Ectodermal cell (in vitro differentiated cells): ENCODE measurements around the gene EMB.
"Not testable (repeated sequence)": the region's sequence is repeated elsewhere in the genome, so short reads cannot be mapped to it uniquely, and the experiment has no call there.

Experiments
- H3K27ac ChIP-seq: 2 replicates; pipeline ENCODE4 v1.7.0; 2013; ENCODE audit warnings: mild to moderate bottlenecking, low read depth, low read length; ENCODE audit not compliant: insufficient read depth, poor library complexity, severe bottlenecking
- H3K27me3 ChIP-seq: 2 replicates; pipeline ENCODE4 v1.7.0; 2013; ENCODE audit warnings: mild to moderate bottlenecking, low read length; ENCODE audit not compliant: insufficient read depth, control insufficient read depth, poor library complexity, severe bottlenecking
- H3K36me3 ChIP-seq: one replicate; pipeline ENCODE4 v1.7.0; 2013; ENCODE audit warnings: low read length; ENCODE audit not compliant: control insufficient read depth, insufficient read depth
- H3K4me1 ChIP-seq: one replicate; pipeline ENCODE4 v1.7.0; 2013; ENCODE audit warnings: low read length; ENCODE audit not compliant: control insufficient read depth, insufficient read depth
- H3K4me3 ChIP-seq: 2 replicates; pipeline ENCODE4 v1.7.0; 2013; ENCODE audit warnings: low read depth, low read length, control low read depth; ENCODE audit not compliant: insufficient read depth
- H3K9me3 ChIP-seq: 2 replicates; pipeline ENCODE4 v1.7.0; 2013; ENCODE audit warnings: mild to moderate bottlenecking, low read length, moderate library complexity; ENCODE audit not compliant: control insufficient read depth
- WGBS, 2 experiments: methylation state at CpG; one replicate each; pipeline ENCODE4 v1.1.7; 2013; ENCODE audit warnings: missing lambda C conversion rate in 2 of 2; 5-methylcytosine and 5-hydroxymethylcytosine counted together

EMB gene

GRCh38 chr5:50447941-50448340, 6.9 kb upstream of the EMB start:
- 95 to 96% methylated on average over 7 of the region's 7 CpGs for WGBS, 2 experiments
- Histone ChIP-seq H3K9me3 (no peaks in the 10 kb centered on the region), H3K27me3 (no peaks in the 10 kb centered on the region), H3K36me3 (no peaks in the 10 kb centered on the region), H3K4me3 (no peak overlapping the region), H3K4me1 (no peaks in the 10 kb centered on the region), H3K27ac (no peak overlapping the region)

GRCh38 chr5:50447228-50447627, 6.1 kb upstream of the EMB start:
- Histone ChIP-seq H3K4me3 (no peak overlapping the region), H3K36me3 (no peaks in the 10 kb centered on the region), H3K4me1 (no peaks in the 10 kb centered on the region), H3K27me3 (no peaks in the 10 kb centered on the region), H3K9me3 (no peaks in the 10 kb centered on the region), H3K27ac (no peak overlapping the region)

- H3K4me1 ChIP-seq, result no peaks in the 10 kb centered on the region
- WGBS, 2 experiments, result 85 to 95% methylated on average over 5 to 6 of the region's 6 CpGs
- no peak overlapping the region for H3K27ac ChIP-seq
- no peak overlapping the region for H3K4me3 ChIP-seq
- H3K9me3 ChIP-seq, result no peaks in the 10 kb centered on the region
- no peaks in the 10 kb centered on the region for H3K27me3 ChIP-seq
- H3K36me3 ChIP-seq, result no peaks in the 10 kb centered on the region
Measured at GRCh38 chr5:50445296-50445949, 4.3 kb upstream of the EMB start.

DNA sequence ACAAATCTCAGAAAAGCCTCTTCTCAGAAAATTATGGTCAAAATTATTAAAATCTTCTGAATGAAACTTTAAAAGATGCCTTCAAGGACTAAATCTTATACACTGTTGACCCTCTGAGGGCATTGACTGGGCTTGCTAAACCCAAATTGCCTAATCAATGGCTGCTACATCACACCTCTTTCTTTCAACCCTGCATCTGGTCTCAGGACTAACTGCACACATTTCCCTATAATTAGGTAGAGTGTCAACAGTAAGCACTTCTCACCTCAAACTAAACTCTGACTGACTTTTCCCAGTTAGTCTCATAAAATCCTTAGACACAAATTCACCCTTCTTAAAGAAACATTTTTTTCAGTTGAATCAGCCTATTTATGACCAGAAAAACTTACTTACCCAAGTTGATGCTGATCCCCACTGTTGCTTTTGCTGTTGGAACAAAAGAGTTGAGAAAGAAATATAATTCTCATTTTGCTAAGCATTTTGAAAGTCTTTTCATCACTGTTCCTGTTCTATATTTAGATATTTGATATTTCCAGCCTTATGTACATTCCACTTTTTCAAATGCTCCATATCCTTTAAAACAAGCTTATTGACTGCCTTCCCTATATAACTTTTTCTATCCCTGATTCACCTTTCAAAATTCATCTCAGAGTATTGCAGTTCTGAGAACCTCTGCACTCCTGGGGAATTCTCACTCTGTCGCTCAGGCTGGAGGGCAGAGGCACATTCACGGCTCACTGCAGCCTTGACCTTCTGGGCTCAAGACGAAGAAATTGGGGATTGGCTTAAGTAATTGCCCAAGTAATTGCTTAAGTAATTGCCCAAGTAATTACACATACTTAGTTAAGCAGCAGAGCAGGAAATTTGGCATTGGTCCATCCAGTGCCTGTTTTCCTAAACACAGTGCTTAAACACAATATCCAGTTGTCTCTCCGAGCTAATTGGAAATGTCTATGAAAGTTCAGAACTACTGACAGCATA, 1.8 kb upstream of the EMB start:
- not testable (repeated sequence) for H3K9me3 ChIP-seq, H3K4me1 ChIP-seq, H3K4me3 ChIP-seq, H3K27ac ChIP-seq, H3K36me3 ChIP-seq, H3K27me3 ChIP-seq
- 80 to 81% methylated on average over 3 of the region's 4 CpGs for WGBS, 2 experiments

DNA sequence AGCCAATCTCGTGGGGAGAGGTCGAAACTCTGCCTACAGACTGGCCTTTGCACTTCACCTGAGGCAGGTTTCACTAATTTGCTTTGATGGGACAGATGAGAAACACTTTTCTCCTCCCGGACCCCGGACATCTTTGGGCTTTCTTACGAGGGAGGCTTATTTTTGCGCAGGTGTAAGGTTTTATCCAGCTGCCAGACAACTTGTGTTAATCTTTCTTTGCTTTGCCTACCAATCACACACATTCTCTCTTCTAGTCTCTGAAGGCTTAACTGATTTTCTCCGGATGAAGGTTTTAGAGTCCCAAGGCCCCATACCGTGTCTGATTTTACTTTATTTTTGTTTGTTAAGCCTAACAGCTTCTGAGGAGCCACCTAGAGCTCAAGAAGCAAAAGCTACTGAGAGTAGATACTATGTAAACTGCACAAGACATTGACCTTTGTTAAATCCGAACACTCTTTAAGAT, 436 bp upstream of the EMB start:
- H3K27ac ChIP-seq, result no peak overlapping the region
- H3K9me3 ChIP-seq, result no peaks in the 10 kb centered on the region
- 17 to 20% methylated on average over 9 of the region's 9 CpGs for WGBS, 2 experiments

DNA sequence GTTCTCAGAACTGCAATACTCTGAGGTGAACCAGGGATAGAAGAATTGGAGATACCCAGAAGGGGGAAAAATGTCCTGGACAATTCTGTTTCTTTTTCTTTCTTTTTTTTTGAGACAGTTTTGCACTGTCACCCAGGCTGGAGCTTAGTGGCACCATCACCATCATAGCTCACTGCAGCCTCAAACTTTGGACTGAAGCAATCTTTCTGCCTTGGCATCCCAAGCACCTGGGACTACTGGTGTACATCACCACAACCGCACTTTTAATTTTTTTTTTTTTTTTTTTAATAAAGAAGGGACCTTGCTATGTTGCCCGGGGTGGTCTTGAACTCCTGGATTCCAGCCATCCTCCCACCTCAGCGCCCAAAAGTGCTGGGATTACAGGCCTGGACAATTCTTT, 1.9 kb downstream of the EMB start:
- H3K27me3 ChIP-seq, result no peaks in the 10 kb centered on the region
- H3K27ac ChIP-seq, result no peak overlapping the region
- H3K4me3 ChIP-seq, result no peak overlapping the region
- no peaks in the 10 kb centered on the region for H3K9me3 ChIP-seq
- no peaks in the 10 kb centered on the region for H3K36me3 ChIP-seq
- 71 to 76% methylated on average over 1 to 3 of the region's 3 CpGs for WGBS, 2 experiments
- no peaks in the 10 kb centered on the region for H3K4me1 ChIP-seq

More for the DNA sequence above, 436 bp upstream of the EMB start:
- H3K36me3 ChIP-seq, result no peaks in the 10 kb centered on the region
- no peaks in the 10 kb centered on the region for H3K27me3 ChIP-seq
- no peaks in the 10 kb centered on the region for H3K4me1 ChIP-seq
- peak overlapping the region; percentile 73 for H3K4me3 ChIP-seq

DNA sequence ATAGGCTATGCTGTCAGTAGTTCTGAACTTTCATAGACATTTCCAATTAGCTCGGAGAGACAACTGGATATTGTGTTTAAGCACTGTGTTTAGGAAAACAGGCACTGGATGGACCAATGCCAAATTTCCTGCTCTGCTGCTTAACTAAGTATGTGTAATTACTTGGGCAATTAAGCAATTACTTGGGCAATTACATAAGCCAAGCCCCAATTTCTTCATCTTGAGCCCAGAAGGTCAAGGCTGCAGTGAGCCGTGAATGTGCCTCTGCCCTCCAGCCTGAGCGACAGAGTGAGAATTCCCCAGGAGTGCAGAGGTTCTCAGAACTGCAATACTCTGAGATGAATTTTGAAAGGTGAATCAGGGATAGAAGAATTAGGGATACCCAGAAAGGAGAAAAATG, 3.0 kb downstream of the EMB start:
- not testable (repeated sequence) for H3K27ac ChIP-seq, H3K4me3 ChIP-seq, H3K4me1 ChIP-seq, H3K36me3 ChIP-seq, H3K9me3 ChIP-seq, H3K27me3 ChIP-seq
- 77 to 83% methylated on average over 2 of the region's 3 CpGs for WGBS, 2 experiments

DNA sequence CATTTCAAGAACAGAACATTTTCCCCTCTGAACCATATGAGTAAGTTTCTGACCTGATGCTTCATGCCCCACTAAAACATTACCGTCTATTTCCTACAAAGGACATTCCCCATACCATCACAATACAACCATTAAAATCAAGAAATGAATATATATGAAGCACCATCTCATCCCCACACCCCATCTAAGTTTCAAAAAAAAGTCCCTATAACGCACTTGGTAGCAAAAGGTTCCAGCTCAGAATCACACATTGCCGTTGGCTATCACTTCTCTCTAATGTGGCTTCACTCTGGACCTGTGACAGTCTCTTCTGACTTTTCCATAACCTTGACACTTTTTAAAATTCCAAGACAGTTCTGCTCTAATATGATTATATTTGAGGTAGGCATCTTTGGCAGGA, 5.9 kb downstream of the EMB start:
- H3K27ac ChIP-seq, result no peak overlapping the region
- H3K27me3 ChIP-seq, result no peaks in the 10 kb centered on the region
- H3K4me3 ChIP-seq, result no peak overlapping the region
- H3K9me3 ChIP-seq, result no peaks in the 10 kb centered on the region
- no peaks in the 10 kb centered on the region for H3K4me1 ChIP-seq
- WGBS, 2 experiments, result 92 to 96% methylated on average over 3 of the region's 3 CpGs
- no peaks in the 10 kb centered on the region for H3K36me3 ChIP-seq

DNA sequence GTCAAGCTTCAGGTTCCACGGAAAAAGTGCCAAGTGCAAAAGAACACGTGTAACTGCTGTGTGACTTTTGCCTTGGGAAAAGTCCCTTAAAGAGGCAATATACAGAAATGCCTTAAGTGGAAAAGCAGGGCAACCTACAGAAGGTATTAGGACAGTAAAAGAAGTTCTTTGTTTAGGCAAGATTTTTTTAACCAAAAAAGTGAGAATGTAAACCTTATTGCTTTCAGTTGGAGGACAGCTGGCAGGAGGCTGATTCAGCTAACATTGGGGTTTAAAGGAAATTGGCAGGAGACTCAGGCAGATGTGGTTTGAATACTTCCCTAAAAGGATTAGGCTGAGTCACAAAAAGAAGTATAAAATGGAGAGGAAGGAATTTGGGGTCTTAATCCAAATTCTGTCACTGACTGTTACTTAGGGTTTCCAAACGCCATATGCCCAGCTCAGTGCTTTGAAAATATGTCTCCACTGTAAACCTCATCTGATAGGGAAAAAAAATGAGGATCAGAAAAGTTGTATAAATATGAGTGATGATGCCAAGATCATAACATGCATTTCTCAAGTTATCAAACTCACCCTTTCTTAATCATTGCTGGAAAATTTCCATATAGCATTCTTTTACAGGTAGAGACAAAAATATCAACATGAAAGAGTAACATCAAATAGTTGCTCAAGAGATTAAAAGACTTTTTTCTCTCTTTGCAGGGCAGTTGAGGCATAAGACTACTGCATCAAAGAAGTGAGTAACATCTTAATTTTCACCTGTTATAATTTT, 9.8 kb downstream of the EMB start:
- not testable (repeated sequence) for H3K27me3 ChIP-seq, H3K36me3 ChIP-seq, H3K27ac ChIP-seq, H3K9me3 ChIP-seq, H3K4me3 ChIP-seq, H3K4me1 ChIP-seq
- WGBS, 2 experiments, result 69 to 81% methylated on average over 3 of the region's 3 CpGs
